Measurements from ENCODE around the gene CLSTN2. TPM values are rescaled to one million over a fixed set of nuclear protein-coding genes. Genes with fewer than 3 reads are reported as not detected.

Gene CLSTN2
- total and polyA plus RNA-seq, 2 of the 8 experiments (the other 6 are each of a cell fraction or from before 2014, with no cell fraction given): 0.39 to 0.52 TPM

GRCh38 chr3:140170612-140171011, 235.6 kb downstream of the CLSTN2 start:
- Histone ChIP-seq H3K56ac (replicated peaks; ENCODE audit: insufficient read length, low read depth, low read length) (no peak overlapping the region), H3K9me3 (ENCODE audit: insufficient read depth in 2 of 2, low read depth in 1 of 2, low read length in 1 of 2) (no peaks in the 10 kb centered on the region), H3K14ac (ENCODE audit: insufficient read length) (no peak overlapping the region), H4K5ac (ENCODE audit: insufficient read length, low read depth, low read length) (no peak overlapping the region), H3K18ac (ENCODE audit: extremely low read depth, low read length) (no peak overlapping the region), H2AFZ (ENCODE audit: low read length) (0 out of 2 replicates have a peak overlapping the region, but pooled peaks have one; percentile 34), H3K79me1 (ENCODE audit: low read depth, low read length) (no peaks in the 10 kb centered on the region), H3K4ac (replicated peaks; ENCODE audit: insufficient read length, low read depth, low read length) (no peak overlapping the region), H2AK5ac (ENCODE audit: low read depth, low read length) (no peak overlapping the region), H2BK20ac (ENCODE audit: low read length) (no peak overlapping the region), H3K27ac (ENCODE audit: low read depth, low read length) (no peak overlapping the region), H4K20me1 (replicated peaks in 1 of 2; ENCODE audit: control insufficient read depth in 1 of 2, insufficient read depth in 2 of 2, low read length in 2 of 2) (no peaks in the 10 kb centered on the region), H3K4me1 (replicated peaks in 1 of 4; ENCODE audit: control insufficient read depth in 3 of 4, insufficient read depth in 4 of 4, low read length in 3 of 4) (no peaks in the 10 kb centered on the region), H3K23me2 (ENCODE audit: low read depth, low read length) (no peaks in the 10 kb centered on the region), H4K8ac (ENCODE audit: extremely low read depth, insufficient read depth, low read length) (no peak overlapping the region), H2BK15ac (ENCODE audit: low read length) (no peak overlapping the region), H3K4me2 (ENCODE audit: insufficient read depth in 1 of 2, low read depth in 2 of 2, low read length in 2 of 2) (no peak overlapping the region), H3K4me3 (ENCODE audit: extremely low read depth in 1 of 4, insufficient read depth in 2 of 4, low read depth in 3 of 4, low read length in 4 of 4) (no peak overlapping the region), H3K36me3 (ENCODE audit: control insufficient read depth in 2 of 4, insufficient read depth in 4 of 4, low read length in 3 of 4) (no peaks in the 10 kb centered on the region), H2BK5ac (ENCODE audit: low read depth, low read length) (no peak overlapping the region), H3K79me2 (ENCODE audit: control insufficient read depth in 1 of 2, insufficient read depth in 2 of 2, low read length in 2 of 2) (no peaks in the 10 kb centered on the region), H3K27me3 (replicated peaks in 1 of 4; ENCODE audit: control insufficient read depth in 3 of 4, extremely low read depth in 1 of 4, insufficient read depth in 3 of 4, low read length in 3 of 4) (no peaks in the 10 kb centered on the region; a peak in 1 of 7 replicates), H3K23ac (ENCODE audit: insufficient read length) (no peak overlapping the region), H2BK120ac (replicated peaks; ENCODE audit: low read depth, low read length) (no peak overlapping the region), H4K91ac (replicated peaks; ENCODE audit: insufficient read length, low read length) (no peak overlapping the region), H2BK12ac (ENCODE audit: low read depth, low read length) (no peak overlapping the region), H3K9ac (replicated peaks in 1 of 4; ENCODE audit: extremely low read depth in 1 of 4, low read depth in 3 of 4, low read length in 3 of 4) (no peak overlapping the region)
- FAIRE-seq (no peak), DNase-seq (ENCODE audit: low read depth in 1 of 2, low spot score in 2 of 2) (no peak)
- TF ChIP-seq SP4 (IDR thresholded peaks at IDR 0.05; ENCODE audit: low read length): no peak
- ChIA-PET POLR2A (ENCODE audit: partially characterized antibody) (no interaction called here), CTCF (ENCODE audit: partially characterized antibody) (interaction anchor here (0.6 to 0.8 kb wide), 2 partner anchors 338 to 550 kb away, joined by 3 read pairs; no protein-coding TSS in a partner anchor)
- WGBS, 2 experiments (ENCODE audit: extremely low coverage in 1 of 2, insufficient coverage in 1 of 2, insufficient read length in 1 of 2, insufficient replicate concordance in 2 of 2, low coverage in 1 of 2, low lambda C conversion rate in 2 of 2, missing lambda C conversion rate in 1 of 2): 93% methylated on average over 1 of the region's 1 CpG; no CpG with 5 or more reads in 1 of the 2 experiments

Measured in H1 (cell line).